Fibroblast of skin of right quadriceps (primary cell): ENCODE data around the gene PCLAF.
"Not testable (repeated sequence)": the region's sequence is repeated elsewhere in the genome, so short reads cannot be mapped to it uniquely, and the experiment has no call there.

Experiments
- DNase-seq: peaks from one replicate; pipeline ENCODE4 v3.0.0-alpha.2; 2013

Gene PCLAF, protein sequence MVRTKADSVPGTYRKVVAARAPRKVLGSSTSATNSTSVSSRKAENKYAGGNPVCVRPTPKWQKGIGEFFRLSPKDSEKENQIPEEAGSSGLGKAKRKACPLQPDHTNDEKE

GRCh38 chr15:64381000-64381751 is at the start of gene PCLAF:
Gene PCLAF, minus strand, starts transcription at chr15:64381441. Its CDS starts 70 bp downstream, at chr15:64381371.
- peak; percentile 96 for DNase-seq

GRCh38 chr15:64430000-64430735 is 48.9 kb upstream of the PCLAF start:
- DNase-seq, result peak; percentile 94

GRCh38 chr15:64429448-64429847 is 48.2 kb upstream of the PCLAF start:
- DNase-seq, result no peak

DNA sequence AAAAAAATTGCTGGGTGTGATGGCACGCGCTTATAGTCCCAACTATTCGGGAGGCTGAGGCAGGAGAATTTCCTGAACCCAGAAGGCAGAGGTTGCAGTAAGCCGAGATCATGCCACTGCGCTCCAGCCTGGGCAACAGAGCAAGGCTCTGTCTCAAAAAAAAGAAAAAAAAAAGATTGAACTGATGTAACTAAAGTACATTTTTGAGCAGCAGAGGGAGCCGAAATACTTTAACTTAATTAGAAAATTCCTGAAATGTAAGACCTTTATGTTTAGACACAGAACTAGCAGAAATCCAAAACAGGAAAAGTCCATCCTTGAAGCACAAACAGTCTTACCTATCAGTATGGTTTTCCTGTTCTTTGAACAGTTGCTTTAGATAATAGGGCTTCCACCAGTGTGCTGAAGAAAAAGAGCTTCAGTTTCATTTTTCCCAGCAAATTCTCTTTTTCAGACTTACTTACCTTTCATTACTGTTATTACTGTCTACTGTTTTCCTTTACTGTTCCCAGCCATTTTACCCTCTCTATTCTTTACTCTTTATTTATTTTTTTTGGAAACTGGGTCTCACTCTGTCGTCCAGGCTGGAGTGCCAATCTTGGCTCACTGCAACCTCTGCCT is 45.7 kb upstream of the PCLAF start:
- peak; percentile 52 for DNase-seq

GRCh38 chr15:64425221-64425620 is 44.0 kb upstream of the PCLAF start:
- no peak for DNase-seq

- DNase-seq, result no peak
Observed at GRCh38 chr15:64423970-64424369, 42.7 kb upstream of the PCLAF start.

DNA sequence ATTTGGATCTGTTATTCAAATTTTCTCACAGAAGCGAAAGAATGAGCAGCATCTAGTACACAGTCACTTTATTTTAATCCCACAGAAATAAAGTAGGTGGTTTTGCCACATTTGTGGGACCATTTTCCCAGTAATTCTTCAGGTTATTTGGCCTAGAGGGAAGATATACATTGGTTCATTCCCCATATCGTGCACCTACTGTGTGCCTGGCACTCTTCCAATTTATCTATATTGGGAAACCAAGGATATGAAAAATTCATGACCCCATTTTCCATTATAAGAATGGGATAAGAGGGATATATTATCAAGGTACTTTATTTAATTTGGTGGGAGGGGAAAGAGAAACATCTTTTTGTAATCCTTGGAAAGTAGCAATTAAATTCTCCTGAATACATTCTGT is 41.5 kb upstream of the PCLAF start:
- no peak for DNase-seq

DNA sequence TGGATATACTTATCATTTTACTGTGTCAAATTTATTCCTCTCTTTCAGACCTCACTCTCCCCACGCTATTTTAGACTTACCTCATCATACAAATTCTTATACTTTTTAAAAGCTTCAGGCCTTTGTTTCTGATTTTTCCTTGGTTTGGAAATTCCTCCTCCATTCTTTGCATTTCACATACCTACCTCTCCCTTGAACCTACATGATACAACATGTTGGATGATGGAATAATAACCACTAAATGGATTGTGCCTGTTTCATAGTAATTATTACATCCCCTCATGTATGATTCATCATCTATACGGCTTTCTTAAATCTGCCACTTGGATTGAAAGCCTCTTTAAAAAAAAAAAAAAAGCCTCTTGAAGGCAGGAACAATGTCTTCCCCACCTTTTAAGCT is 31.0 kb upstream of the PCLAF start:
- no peak for DNase-seq

DNA sequence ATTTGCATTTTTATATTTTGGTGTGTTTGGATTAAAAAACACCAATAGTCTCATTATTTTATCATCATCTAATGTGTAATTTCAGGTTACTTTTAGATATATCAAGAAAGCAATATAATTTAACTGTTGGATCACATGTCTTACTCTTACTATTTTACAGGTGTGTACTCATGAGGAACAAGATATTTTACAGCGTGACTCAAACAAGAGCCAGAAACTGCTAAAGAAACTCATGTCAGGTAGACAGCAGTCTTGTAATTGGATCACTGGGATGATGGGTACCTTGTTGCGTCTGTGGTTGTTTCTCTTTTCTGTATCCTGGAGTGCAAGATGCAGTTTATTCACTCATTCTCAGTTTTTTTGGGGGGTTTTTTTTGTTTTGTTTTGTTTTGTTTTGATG is 19.3 kb upstream of the PCLAF start:
- DNase-seq, result no peak

- DNase-seq, result peak; percentile 42
Observed at GRCh38 chr15:64398575-64398974, 17.3 kb upstream of the PCLAF start.

DNA sequence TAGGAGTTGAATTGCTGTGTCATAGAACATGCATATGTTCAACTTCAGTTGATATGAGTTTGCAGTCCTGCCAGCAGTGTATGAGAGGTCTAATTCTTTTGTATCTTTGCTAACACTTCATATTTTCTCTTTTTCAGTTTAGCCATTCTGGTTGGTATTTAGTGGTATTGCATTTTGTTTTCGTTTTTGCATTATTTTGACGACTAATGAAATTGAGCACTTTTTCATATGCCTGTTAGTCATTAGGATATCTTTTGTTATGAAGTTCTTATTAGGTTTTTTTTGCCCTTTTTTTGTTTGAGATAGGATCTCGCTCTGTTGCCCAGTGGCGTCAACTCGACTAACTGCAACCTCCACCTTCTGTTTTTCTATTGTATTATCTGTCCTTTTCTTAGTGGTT is 15.5 kb upstream of the PCLAF start:
- DNase-seq, result no peak

- DNase-seq, result not testable (repeated sequence)
Observed at GRCh38 chr15:64392471-64392870, 11.2 kb upstream of the PCLAF start.

DNA sequence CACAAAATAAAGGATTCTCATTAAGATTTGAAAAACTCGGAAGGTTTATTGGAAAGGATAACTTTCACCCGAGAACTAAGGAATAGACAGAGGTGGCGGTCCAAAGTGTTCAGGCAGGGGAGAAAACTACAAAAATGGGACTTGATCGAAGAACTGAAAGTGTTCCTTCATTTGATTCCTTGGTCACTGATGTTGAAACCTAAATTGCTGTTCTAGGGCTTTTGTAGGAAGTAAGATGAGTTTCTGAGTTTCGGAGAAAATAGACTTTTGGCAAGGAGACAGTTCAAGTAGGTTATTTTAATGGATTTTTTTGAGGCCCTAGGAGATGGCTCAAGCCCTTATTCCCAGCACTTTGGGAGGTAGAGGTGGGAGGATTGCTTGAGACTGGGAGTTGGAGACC is 7.8 kb upstream of the PCLAF start:
- no peak for DNase-seq

DNA sequence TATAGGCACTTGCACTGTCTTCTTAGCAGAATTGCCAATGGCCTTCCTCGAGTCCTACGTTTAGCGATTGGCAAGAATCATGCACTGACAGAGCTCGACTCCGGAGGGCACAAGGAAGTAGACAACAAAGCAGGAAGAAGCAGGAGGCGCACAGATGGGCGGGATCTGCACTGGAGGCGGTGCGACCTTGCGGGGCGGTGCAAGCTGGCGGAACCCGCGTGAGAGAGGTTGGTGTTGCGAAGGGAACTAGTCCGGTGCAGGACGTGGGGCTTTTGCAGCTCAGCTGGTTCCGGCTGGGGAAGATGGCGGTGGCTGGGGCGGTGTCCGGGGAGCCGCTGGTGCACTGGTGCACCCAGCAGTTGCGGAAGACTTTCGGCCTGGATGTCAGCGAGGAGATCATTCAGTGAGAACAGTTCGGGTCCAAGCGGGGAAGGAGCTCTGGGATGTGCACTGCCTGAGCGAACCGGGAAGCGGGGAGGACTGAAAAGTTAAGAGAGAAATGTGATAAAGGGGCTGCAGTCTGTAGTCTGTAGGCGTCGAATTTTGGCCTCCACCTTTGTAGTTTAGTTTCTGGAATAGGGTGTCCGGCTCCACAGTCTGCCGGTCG is 6.4 kb upstream of the PCLAF start, which contains the start of gene TRIP4:
Gene TRIP4 (plus strand): TSS at position 275 of the 607 bp plus-strand sequence. CDS start 28 bp downstream, at position 303.
- peak; percentile 97 for DNase-seq

DNA sequence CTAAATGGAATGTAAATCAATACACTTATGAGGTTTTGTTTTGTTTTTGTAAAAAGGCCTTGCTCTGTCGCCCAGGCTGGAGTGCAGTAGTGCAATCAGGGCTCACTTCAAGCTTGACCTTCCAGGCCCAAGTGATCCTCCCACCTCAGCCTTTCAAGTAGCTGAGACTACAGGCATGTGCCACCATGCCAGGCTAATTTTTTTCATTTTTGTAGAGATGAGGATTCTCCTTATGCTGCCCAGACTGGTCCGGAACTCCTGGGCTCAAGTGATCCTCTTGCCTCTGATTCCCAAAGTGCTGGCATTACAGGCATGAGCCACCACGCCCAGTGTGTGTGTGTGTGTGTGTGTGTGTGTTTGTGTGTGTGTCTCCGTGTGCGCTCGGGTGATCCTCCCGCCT is 5.0 kb upstream of the PCLAF start:
- no peak for DNase-seq

GRCh38 chr15:64383760-64384159 is 2.5 kb upstream of the PCLAF start:
- DNase-seq, result no peak

DNA sequence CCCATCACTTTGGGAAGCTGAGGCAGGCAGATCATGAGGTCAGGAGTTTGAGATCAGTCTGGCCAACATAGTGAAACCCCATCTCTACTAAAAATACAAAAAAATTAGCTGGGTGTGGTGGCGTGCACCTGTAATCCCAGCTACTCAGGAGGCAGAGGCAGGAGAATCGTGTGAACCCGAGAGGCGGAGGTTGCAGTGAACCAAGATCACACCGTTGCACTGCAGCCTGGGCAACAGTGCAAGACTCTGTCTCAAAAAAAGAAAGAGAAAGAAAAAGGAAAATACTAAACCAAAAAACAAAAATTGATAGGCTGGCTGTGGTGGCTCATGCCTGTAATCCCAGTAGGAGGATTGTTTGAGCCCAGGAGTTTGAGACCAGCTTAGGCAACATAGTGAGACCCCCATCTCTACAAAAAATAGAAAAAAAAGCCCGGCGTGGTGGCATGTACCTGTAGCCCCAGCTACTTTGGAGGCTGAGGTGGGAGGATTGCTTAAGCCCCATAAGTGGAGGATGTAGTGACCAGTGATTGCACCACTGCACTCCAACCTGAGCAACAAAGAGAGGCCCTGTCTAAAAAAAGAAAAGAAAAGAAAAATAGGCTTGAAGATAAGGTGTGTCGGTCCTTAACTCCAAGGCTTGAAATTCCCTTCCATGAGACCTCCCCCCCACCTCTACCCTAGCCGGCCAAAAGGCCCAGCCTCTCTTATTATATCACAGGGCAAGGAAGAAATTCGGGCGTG is 941 bp downstream of the PCLAF start:
- DNase-seq, result not testable (repeated sequence)

DNA sequence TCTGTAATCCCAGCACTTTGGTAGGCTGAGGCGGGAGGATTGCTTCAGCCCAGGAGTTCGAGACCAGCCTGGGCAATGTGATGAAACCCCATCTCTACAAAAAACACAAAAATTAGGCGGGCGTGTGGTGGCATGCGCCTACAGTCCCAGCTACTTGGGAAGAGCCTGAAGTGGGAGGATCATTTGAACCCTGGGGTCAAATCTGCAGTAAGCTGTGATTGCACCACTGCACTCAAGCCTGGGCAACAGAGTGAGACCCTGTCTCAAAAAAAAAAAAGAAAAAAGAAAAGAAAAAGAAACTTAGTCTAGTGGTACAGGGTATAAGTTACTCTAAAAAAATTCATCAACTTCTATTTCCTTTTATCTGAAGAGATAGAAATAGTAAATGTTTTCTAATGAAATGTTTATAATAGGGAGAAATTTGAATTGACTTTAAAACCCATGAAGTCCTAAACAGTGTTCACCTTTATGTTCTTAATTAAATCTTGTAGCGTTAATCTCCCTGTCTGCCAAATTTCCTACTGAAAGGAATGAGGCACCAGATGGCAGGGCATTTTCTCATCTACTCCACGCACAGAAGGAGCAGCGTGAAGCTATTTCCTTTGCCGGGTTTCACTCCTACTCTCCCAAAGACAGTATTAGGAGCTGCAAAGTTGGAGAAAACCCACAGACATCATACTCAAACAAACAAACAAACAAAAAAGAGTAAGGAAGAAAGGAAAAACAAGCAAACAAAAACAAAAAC is 1.9 kb downstream of the PCLAF start:
- DNase-seq, result peak; percentile 15

- DNase-seq, result no peak
Observed at GRCh38 chr15:64373360-64373759, 7.9 kb downstream of the PCLAF start.

DNA sequence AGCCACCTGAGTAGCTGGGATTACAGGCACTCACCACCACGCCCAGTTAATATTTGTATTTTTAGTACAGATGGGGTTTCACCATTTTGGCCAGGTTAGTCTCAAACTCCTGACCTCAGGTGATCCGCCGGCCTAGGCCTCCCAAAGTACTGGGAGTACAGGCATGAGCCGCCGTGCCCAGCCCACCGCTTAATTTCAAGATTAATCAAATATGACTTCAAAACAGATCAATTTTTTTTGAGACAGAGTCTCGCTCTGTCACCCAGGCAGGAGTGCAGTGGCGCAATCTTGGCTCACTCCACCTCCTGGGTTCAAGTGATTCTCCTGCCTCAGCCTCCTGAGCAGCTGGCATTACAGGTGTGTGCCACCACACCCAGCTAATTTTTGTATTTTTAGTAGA is 9.9 kb downstream of the PCLAF start:
- not testable (repeated sequence) for DNase-seq

- DNase-seq, result no peak
Observed at GRCh38 chr15:64369078-64369607, 12.1 kb downstream of the PCLAF start.
